Measurements from ENCODE around the gene MROH2A.
A peak's percentile ranks its signal among the peaks of the same experiment; 100 is the strongest.
"Not testable (repeated sequence)": the region's sequence is repeated elsewhere in the genome, so short reads cannot be mapped to it uniquely, and the experiment has no call there.

Gene MROH2A

DNA sequence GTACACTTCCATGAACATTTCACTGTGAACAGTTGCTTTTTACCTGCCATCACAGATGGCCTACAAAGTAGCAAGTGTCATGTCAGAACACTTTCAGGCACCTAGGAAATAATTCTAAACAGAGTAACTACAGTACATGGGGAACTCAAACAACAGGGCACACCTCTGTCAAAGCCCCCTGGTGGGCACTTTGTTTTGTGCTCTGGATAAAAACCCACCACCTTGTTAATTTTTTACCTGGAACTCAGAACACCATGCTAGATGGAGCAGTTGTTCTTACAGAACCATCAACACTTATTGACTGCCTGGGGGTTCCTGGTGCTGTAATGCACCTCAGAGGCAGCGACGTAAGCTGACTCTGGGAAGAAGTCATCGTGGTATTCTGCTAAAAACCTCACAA is 87.7 kb downstream of the MROH2A start:
- no peak for DNase-seq

DNA sequence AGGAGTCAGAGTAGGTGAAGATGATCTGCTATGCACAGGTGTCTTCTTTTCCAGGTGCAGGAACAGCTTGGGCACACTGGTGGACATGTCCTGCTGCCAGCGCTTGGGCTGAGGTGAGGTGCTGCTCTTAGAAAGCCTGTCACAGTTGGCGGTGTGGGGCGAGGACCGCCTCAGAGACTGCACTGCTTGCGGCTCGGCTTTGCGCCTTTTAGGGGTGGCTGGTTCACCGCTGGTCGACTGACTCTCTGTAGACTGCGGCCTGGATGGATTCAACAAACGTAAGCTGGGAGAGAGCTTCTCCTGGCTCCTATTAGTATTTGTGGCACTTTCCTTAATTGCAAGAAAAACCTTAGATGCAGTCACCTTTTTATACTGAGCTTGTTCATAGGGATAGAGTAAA is 88.3 kb downstream of the MROH2A start:
- no peak for DNase-seq

DNA sequence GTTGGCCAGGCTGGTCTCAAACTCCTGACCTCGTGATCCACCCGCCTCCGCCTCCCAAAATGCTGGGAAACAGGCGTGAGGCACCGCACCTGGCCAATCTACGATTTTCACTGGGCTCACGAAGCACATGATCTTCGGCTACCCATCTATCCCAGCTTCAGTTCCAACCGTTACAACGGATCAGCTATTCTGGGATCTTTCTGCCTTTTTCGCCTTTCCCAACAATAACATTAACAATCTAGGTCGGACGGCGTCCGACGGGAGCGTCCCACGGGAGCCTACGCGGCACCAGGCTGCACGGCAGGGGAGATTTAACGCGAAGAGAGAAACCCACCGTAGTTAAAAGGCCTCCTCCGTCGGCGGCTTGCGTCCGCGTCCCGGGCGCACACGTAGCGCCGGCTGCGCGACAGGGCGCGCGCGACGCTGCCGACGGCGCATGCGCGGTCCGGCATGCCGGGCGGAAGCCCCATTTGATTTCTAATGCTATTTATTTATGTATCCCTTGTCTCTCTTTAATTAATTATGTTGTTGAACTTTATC is 89.9 kb downstream of the MROH2A start, which contains the start of gene MSL3B:
Gene MSL3B, minus strand, starts transcription at position 394 of the 540 bp plus-strand sequence.
- peak; percentile 62 for DNase-seq

DNA sequence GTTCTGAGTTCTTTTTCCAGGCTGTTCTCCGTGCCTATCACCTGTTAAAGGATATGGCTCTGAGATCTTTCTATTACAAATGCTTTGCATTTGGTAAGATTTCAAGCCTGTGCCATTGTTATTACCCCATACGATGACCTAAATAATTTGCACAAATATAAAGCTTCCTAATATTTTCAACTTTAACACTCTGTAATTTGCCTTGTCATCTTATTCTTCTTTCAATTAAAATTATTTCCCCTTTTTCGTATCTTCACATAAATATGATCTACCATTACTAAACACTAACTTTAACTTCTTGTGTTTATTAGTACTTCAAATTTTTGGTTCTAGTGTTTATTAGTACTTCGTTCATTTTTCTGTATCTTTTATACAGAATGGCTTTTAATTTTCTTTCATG is 93.3 kb downstream of the MROH2A start:
- no peak for DNase-seq

DNA sequence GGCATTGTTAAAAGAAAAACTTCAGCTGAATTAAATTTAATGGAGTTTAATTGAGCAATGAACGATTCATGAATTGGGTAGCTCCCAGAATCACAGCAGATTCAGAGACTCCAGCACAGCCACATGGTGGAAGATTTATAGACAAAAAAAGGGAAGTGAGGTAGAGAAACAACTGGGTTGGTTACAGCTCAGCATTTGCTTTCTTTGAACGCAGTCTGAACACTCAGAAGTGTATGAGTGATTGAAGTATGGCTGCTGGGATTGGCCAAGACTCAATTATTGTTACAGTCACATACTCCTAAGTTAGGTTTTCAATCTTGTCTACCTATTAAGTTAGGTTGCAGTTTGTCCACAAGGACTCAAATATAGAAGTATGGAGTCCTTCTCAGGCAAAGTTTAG is 94.0 kb downstream of the MROH2A start:
- not testable (repeated sequence) for DNase-seq

DNA sequence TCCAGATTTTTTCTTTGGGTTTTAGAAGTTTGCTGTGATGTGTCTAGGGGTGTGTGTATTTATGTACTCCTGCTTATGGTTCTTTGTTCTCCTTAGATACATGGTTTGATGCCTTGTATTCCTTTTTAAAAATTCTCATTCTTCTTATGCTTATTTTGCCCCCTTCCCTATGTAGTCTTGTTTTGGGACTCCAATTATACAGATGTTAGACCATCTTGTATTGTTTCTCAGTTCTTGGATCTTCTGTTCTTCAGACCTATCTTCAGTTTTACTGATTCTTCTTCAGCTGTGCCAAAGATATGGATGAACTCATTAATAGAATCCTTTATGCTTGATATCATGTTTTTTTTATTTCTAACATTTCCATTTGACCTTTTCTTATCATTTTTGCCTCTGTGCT is 104.2 kb downstream of the MROH2A start:
- no peak for DNase-seq
